ENCODE results near the gene DOK1.
A peak's percentile ranks its signal among the peaks of the same experiment; 100 is the strongest.

The DOK1 gene

GRCh38 chr2:74569686-74570085, 15.2 kb downstream of the DOK1 start:
- no peak for DNase-seq (ENCODE audit: low read depth in 2 of 2)

- no peak for DNase-seq (ENCODE audit: low read depth in 2 of 2)
Observed at GRCh38 chr2:74571058-74571457, 16.5 kb downstream of the DOK1 start.

DNA sequence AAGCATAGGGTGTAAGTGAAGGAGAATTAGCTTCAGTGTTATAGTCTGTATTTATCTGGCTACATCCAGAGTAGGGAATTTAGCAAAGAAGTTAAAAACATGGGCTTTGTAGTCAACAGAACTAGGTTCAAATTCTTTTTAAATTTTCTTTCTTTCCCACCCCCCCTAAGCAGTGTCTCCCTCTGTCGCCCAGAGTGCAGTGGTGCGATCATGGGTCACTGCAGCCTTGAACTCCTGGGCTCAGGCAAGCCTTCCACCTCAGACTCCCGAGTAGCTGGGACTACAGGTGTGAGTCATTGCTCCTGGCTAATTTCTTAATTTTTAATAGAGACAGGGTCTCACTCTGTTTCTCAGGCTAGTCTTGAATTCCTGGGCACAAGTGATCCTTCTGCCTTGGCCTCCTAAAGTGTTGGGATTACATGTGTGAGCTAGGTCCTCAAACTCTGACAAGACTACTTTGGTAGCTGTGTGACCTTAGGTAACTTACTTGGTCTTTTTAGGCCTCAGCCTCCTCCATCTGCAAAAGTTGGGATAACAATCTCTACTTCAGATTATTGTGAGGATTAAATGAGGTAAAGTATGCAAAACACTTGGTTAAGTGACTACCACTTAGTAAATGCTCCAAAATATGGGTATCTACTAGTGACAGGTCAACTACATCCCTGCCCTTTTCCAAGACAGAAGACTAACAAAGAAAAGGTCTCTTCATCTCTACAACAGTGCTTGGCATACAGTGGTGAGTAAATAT, 17.8 kb downstream of the DOK1 start:
- DNase-seq (ENCODE audit: low read depth in 2 of 2): no peak

- DNase-seq (ENCODE audit: low read depth in 2 of 2): no peak
Observed at GRCh38 chr2:74573747-74574562, 19.4 kb downstream of the DOK1 start.

- DNase-seq (ENCODE audit: low read depth in 2 of 2): no peak
Observed at GRCh38 chr2:74575320-74575719, 20.8 kb downstream of the DOK1 start.

GRCh38 chr2:74576211-74576862, 21.8 kb downstream of the DOK1 start:
- DNase-seq (ENCODE audit: low read depth in 2 of 2): no peak

DNA sequence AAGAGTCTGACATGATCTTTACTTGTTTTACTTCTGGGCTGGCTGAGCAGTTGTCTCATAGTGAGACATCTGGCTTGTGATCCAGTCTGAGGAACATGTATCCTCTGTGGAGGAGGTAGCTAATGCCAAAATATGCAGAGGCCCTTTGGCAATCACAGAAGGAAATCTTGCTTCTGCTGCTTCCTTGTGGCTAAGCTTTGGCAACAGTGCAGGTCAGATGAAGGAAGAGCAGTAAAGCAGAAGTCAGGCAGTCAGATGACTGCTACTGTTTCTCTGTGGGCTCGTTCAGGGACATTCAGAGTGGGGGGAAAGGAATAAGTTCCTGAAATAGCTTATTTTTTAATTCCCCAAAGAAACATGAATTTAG, 22.3 kb downstream of the DOK1 start:
- DNase-seq (ENCODE audit: low read depth in 2 of 2): no peak

DNA sequence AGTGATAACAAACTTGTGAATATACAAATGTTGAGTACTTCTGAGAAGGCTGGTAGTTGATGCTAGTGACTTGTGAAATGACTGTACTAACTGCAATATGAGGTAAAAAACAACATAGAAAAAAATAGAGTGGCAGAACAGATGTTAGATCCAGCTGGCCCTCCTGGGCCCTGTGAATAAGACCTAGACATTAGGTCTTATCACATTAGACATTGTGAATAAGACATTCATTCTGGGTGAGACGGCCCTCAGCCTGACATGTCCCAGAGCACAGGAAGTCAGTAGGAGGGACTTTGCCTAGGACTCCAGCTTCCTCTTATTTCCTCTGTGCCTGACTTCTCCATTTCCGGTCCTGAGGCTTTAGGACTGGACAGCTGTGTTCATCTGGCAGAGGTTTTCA, 22.9 kb downstream of the DOK1 start:
- DNase-seq (ENCODE audit: low read depth in 2 of 2): no peak

- DNase-seq (ENCODE audit: low read depth in 2 of 2): no peak
Observed at GRCh38 chr2:74578408-74578807, 23.9 kb downstream of the DOK1 start.

GRCh38 chr2:74581463-74581862, 26.9 kb downstream of the DOK1 start:
- no peak for DNase-seq (ENCODE audit: low read depth in 2 of 2)

DNA sequence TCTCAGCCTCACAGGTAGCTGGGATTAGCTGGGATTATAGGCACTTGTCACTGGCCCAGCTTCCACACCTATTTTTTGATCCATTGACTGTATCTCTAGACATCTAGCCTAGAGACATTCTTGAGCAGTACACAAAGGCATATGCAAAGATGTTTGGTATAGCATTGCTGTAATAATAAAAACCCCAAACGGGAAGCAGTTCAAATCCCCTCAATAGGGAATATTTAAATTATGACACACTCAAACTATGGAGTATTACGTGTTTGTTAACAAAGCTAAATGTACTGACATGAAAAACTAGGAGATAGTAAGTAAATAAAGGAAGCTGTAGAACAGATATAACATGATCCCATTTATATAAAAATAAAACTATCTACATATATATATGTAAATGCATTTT, 27.7 kb downstream of the DOK1 start:
- no peak for DNase-seq (ENCODE audit: low read depth in 2 of 2)

- no peak for DNase-seq (ENCODE audit: low read depth in 2 of 2)
Observed at GRCh38 chr2:74583504-74583903, 29.0 kb downstream of the DOK1 start.

- no peak for DNase-seq (ENCODE audit: low read depth in 2 of 2)
Observed at GRCh38 chr2:74584088-74584645, 29.6 kb downstream of the DOK1 start.

GRCh38 chr2:74585406-74586185, 31.1 kb downstream of the DOK1 start:
- no peak for DNase-seq (ENCODE audit: low read depth in 2 of 2)

- peak; percentile 19 to 49 for DNase-seq (ENCODE audit: low read depth in 2 of 2)
Observed at GRCh38 chr2:74587664-74588277, 33.3 kb downstream of the DOK1 start.

GRCh38 chr2:74588664-74589063, 34.1 kb downstream of the DOK1 start:
- DNase-seq (ENCODE audit: low read depth in 2 of 2): no peak

GRCh38 chr2:74593826-74594772, 39.6 kb downstream of the DOK1 start:
- DNase-seq (ENCODE audit: low read depth in 2 of 2): no peak

DNA sequence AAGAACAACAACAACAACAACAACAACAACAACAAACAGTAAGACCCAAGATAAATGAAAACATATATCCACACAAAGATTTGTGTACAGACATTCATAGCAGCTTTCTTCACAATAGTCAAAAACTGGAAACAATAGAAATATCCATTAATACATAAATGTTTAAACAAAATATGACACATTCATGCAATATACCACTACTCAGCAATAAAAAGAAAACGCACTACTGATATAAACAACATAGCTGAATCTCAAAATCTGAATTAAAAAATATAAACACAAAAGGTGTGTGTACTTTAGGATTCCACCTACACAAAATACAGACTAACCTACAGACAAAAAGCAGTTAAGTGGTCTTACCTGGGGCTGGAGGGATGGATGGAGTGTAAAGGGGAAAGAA, 42.1 kb downstream of the DOK1 start:
- no peak for DNase-seq (ENCODE audit: low read depth in 2 of 2)

GRCh38 chr2:74597410-74597809, 42.9 kb downstream of the DOK1 start:
- DNase-seq (ENCODE audit: low read depth in 2 of 2): no peak

- DNase-seq (ENCODE audit: low read depth in 2 of 2): no peak
Observed at GRCh38 chr2:74599676-74600075, 45.2 kb downstream of the DOK1 start.
